MCF 10A (cell line): Measurements from ENCODE around the gene SEM1. TPM values are rescaled to one million over a fixed set of nuclear protein-coding genes. Genes with fewer than 3 reads are reported as not detected.

Experiments
- BruUV-seq: library from RNA; stranded (reverse); fragments of 400-500 nt; replicated peaks from 2 replicates; lab custom pipeline; 2021; lab: Mats Ljungman, UMichigan
- CTCF ChIA-PET: fragments of 300-600 bp; sonication (Branson Sonifier 250); formaldehyde crosslinking; extraction: SDS; loops from one replicate; lab custom pipeline; 2021; ENCODE audit warnings: antibody characterized with exemption, inconsistent platforms; lab: Yijun Ruan, JAX
- POLR2A ChIA-PET: fragments of 300-600, 350-650 bp; sonication (Branson Sonifier 250); formaldehyde crosslinking; extraction: SDS; loops from one replicate; lab custom pipeline; 2020; ENCODE audit warnings: antibody characterized with exemption, inconsistent platforms; lab: Yijun Ruan, JAX
- DNase-seq: peaks from one replicate; pipeline ENCODE4 v3.0.0-alpha.2; 2018; ENCODE audit not compliant: unreplicated experiment
- H3K27ac Mint-ChIP-seq: one replicate; pipeline ENCODE4 v1.8.0; 2022; ENCODE audit warnings: mild to moderate bottlenecking, low read depth, mixed read lengths; ENCODE audit not compliant: unreplicated experiment
- H3K27me3 Mint-ChIP-seq: one replicate; pipeline ENCODE4 v1.8.0; 2022; ENCODE audit warnings: mixed read lengths; ENCODE audit not compliant: insufficient read depth, unreplicated experiment
- H3K36me3 Mint-ChIP-seq: one replicate; pipeline ENCODE4 v1.8.0; 2022; ENCODE audit warnings: mild to moderate bottlenecking, moderate library complexity, mixed read lengths; ENCODE audit not compliant: insufficient read depth, unreplicated experiment
- H3K4me1 Mint-ChIP-seq: one replicate; pipeline ENCODE4 v1.8.0; 2022; ENCODE audit warnings: mixed read lengths; ENCODE audit not compliant: insufficient read depth, unreplicated experiment
- H3K4me3 Mint-ChIP-seq: one replicate; pipeline ENCODE4 v1.8.0; 2022; ENCODE audit warnings: mild to moderate bottlenecking, moderate library complexity, mixed read lengths; ENCODE audit not compliant: unreplicated experiment
- H3K9me3 Mint-ChIP-seq: one replicate; pipeline ENCODE4 v1.8.0; 2022; ENCODE audit warnings: mixed read lengths; ENCODE audit not compliant: unreplicated experiment
- CTCF ChIP-seq: fragments of 200-600 bp; IDR thresholded peaks from one replicate; pipeline ENCODE4 v1.8.0; 2022; ENCODE audit warnings: antibody characterized with exemption, mild to moderate bottlenecking; ENCODE audit not compliant: unreplicated experiment
- intact Hi-C: fragments of 100-400 bp; cut with micrococcal nuclease; formaldehyde crosslinking; loops from 2 replicates; pipeline ENCODE4 v1.14.1; 2022
- total RNA-seq: library from RNA; stranded (reverse); gene quantifications from 2 replicates; pipeline ENCODE4 v1.2.3, GENCODE V29; 2022

The SEM1 gene
- total RNA-seq, 1 experiment from 2014 or later = 70.3 TPM

GRCh38 chr7:96697822-96698221 is 11.8 kb downstream of the SEM1 start:
- DNase-seq = no peak
- Mint-ChIP-seq H3K4me1 (peaks cover 14% of the 10 kb centered on the region), H3K9me3 (no peaks in the 10 kb centered on the region), H3K27ac (no peak overlapping the region), H3K4me3 (no peak overlapping the region), H3K36me3 (peaks cover 8% of the 10 kb centered on the region), H3K27me3 (no peaks in the 10 kb centered on the region)
- no peak for TF ChIP-seq CTCF
- BruUV-seq = no TSS peak
- POLR2A ChIA-PET = no interaction called here
- intact Hi-C loops = no loop called here
- CTCF ChIA-PET = no interaction called here

GRCh38 chr7:96695581-96695980 is 14.1 kb downstream of the SEM1 start:
- POLR2A ChIA-PET = no interaction called here
- BruUV-seq = no TSS peak
- TF ChIP-seq CTCF = no peak
- Mint-ChIP-seq H3K4me1 (peaks cover 6% of the 10 kb centered on the region), H3K4me3 (no peak overlapping the region), H3K27ac (no peak overlapping the region), H3K36me3 (no peaks in the 10 kb centered on the region), H3K9me3 (no peaks in the 10 kb centered on the region), H3K27me3 (no peaks in the 10 kb centered on the region)
- no peak for DNase-seq
- intact Hi-C loops = no loop called here
- CTCF ChIA-PET = interaction anchor here (0.7 kb wide), 1 partner anchor 280 kb away, joined by 3 read pairs; no protein-coding TSS in a partner anchor

- intact Hi-C loops = no loop called here
- no peak overlapping the region for H3K27ac Mint-ChIP-seq
- no peaks in the 10 kb centered on the region for H3K4me1 Mint-ChIP-seq
- peaks cover 8% of the 10 kb centered on the region for H3K36me3 Mint-ChIP-seq
- ChIA-PET CTCF (interaction anchor here (0.6 to 1.1 kb wide), 2 partner anchors 333 to 1478 kb away, joined by 3 read pairs; no protein-coding TSS in a partner anchor), POLR2A (no interaction called here)
- H3K4me3 Mint-ChIP-seq = no peak overlapping the region
- BruUV-seq = no TSS peak
- H3K27me3 Mint-ChIP-seq = no peaks in the 10 kb centered on the region
- DNase-seq = no peak
- H3K9me3 Mint-ChIP-seq = no peaks in the 10 kb centered on the region
- no peak for TF ChIP-seq CTCF
Observed at GRCh38 chr7:96694082-96694481, 15.6 kb downstream of the SEM1 start.

GRCh38 chr7:96691702-96692101 is 17.9 kb downstream of the SEM1 start:
- no peak for DNase-seq
- H3K4me1 Mint-ChIP-seq = no peaks in the 10 kb centered on the region
- H3K27ac Mint-ChIP-seq = no peak overlapping the region
- ChIA-PET CTCF (interaction anchor here (0.6 kb wide), 1 partner anchor 1321 kb away, joined by 6 read pairs; no protein-coding TSS in a partner anchor), POLR2A (no interaction called here)
- H3K27me3 Mint-ChIP-seq = no peaks in the 10 kb centered on the region
- H3K36me3 Mint-ChIP-seq = peaks cover 19% of the 10 kb centered on the region
- no peak for TF ChIP-seq CTCF
- no peak overlapping the region for H3K4me3 Mint-ChIP-seq
- no TSS peak for BruUV-seq
- no peaks in the 10 kb centered on the region for H3K9me3 Mint-ChIP-seq
- intact Hi-C loops = no loop called here
